Measurements from ENCODE around the gene GAREM1.

DNA sequence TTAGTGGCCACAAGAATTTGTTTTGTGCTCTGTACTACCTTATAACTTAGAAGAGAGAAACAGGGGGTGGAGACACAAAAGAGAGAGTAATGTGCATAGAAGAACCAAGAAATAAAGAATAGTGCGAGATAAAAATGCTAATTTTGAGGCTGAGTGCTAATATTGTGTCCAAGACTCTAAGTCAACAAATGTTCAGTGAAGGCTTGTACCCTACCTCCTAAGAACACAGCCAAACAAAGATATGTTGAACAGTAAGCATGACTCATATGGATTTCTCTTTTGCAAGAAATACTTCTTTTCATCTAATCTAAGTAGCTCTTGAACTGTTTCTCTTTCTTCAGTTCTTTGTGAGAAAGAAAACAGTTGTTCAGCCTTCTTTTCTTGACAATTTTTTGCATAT is 45.2 kb downstream of the GAREM1 start:
- no peak for TF ChIP-seq POLR2AphosphoS5 (IDR thresholded peaks at IDR 0.05; ENCODE audit: borderline replicate concordance, low read depth, low read length)
- TF ChIP-seq EZH2 (IDR thresholded peaks at IDR 0.05) = no peak
- no peak for TF ChIP-seq FOXP2 (optimal IDR thresholded peaks at IDR 0.05; ENCODE audit: control extremely low read depth, extremely low read length, insufficient read depth)

Data from SK-N-MC (cell line).